Measurements from ENCODE around the gene SPPL2C. TPM values are rescaled to one million over a fixed set of nuclear protein-coding genes. Genes with fewer than 3 reads are reported as not detected.

SPPL2C gene
- total RNA-seq, 1 experiment from 2014 or later, result not detected

DNA sequence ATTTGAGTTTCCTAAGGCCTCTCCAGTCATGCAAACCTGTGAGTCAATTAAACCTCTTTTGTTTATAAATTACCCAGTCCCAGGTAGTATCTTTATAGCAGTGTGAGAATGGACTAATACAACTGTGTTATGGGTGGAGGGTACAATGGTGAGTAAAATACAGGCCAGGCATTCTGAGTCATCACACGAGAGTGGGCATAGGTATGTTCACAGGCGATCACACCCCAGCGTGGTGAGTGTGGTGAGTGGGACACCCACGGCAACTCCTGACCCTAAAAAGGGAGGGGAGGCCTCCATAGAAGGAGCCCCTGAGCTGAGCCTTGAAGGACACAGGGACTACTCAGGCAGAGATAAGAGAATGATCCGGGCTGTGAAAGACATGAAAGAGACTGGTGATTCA lies 27.0 kb downstream of the SPPL2C start:
- BruUV-seq (replicated peaks), result no TSS peak
- Mint-ChIP-seq H3K4me3 (ENCODE audit: unreplicated experiment) (no peak overlapping the region), H3K27me3 (ENCODE audit: insufficient read depth, unreplicated experiment) (peaks cover 5% of the 10 kb centered on the region), H3K4me1 (ENCODE audit: low read depth, unreplicated experiment) (no peaks in the 10 kb centered on the region), H3K36me3 (ENCODE audit: insufficient read depth, unreplicated experiment) (no peaks in the 10 kb centered on the region), H3K27ac (ENCODE audit: unreplicated experiment) (no peak overlapping the region), H3K9me3 (ENCODE audit: unreplicated experiment) (no peaks in the 10 kb centered on the region)
- no peak for TF ChIP-seq CTCF (IDR thresholded peaks at IDR 0.05; ENCODE audit: insufficient read depth in 1 of 2, low read depth in 1 of 2, low read length in 1 of 2, severe bottlenecking in 1 of 2, unreplicated experiment in 1 of 2)
- Histone ChIP-seq H3K27me3 (replicated peaks; ENCODE audit: control insufficient read depth, insufficient read depth, low read length) (no peaks in the 10 kb centered on the region), H3K36me3 (ENCODE audit: control insufficient read depth, insufficient read depth, low read length) (no peaks in the 10 kb centered on the region), H3K9me3 (no peaks in the 10 kb centered on the region), H3K4me1 (no peaks in the 10 kb centered on the region), H3K4me3 (ENCODE audit: low read depth, low read length) (no peak overlapping the region)
- no peak for DNase-seq
- ChIA-PET POLR2A (no interaction called here), CTCF (no interaction called here)
- intact Hi-C loops (cut with micrococcal nuclease; ENCODE audit: unreplicated experiment), result no loop called here

GRCh38 chr17:45873728-45874127 lies 29.0 kb downstream of the SPPL2C start:
- H3K4me1 Mint-ChIP-seq (ENCODE audit: low read depth, unreplicated experiment), result no peaks in the 10 kb centered on the region
- Histone ChIP-seq H3K4me1 (no peaks in the 10 kb centered on the region), H3K36me3 (ENCODE audit: control insufficient read depth, insufficient read depth, low read length) (no peaks in the 10 kb centered on the region), H3K4me3 (ENCODE audit: low read depth, low read length) (no peak overlapping the region), H3K27me3 (replicated peaks; ENCODE audit: control insufficient read depth, insufficient read depth, low read length) (no peaks in the 10 kb centered on the region), H3K9me3 (no peaks in the 10 kb centered on the region)
- no peak overlapping the region for H3K4me3 Mint-ChIP-seq (ENCODE audit: unreplicated experiment)
- BruUV-seq (replicated peaks), result no TSS peak
- DNase-seq, result no peak
- POLR2A ChIA-PET, result no interaction called here
- no peak overlapping the region for H3K27ac Mint-ChIP-seq (ENCODE audit: unreplicated experiment)
- TF ChIP-seq CTCF (IDR thresholded peaks at IDR 0.05; ENCODE audit: insufficient read depth in 1 of 2, low read depth in 1 of 2, low read length in 1 of 2, severe bottlenecking in 1 of 2, unreplicated experiment in 1 of 2), result no peak
- H3K36me3 Mint-ChIP-seq (ENCODE audit: insufficient read depth, unreplicated experiment), result no peaks in the 10 kb centered on the region
- H3K27me3 Mint-ChIP-seq (ENCODE audit: insufficient read depth, unreplicated experiment), result peaks cover 10% of the 10 kb centered on the region
- CTCF ChIA-PET, result interaction anchor here (0.6 kb wide), 1 partner anchor 152 kb away, joined by 3 read pairs; no protein-coding TSS in a partner anchor
- H3K9me3 Mint-ChIP-seq (ENCODE audit: unreplicated experiment), result no peaks in the 10 kb centered on the region
- intact Hi-C loops (cut with micrococcal nuclease; ENCODE audit: unreplicated experiment), result no loop called here

- no peaks in the 10 kb centered on the region for H3K4me1 ChIP-seq
- no peak overlapping the region for H3K4me3 ChIP-seq (ENCODE audit: low read depth, low read length)
- no peaks in the 10 kb centered on the region for H3K4me1 Mint-ChIP-seq (ENCODE audit: low read depth, unreplicated experiment)
- peaks cover 10% of the 10 kb centered on the region for H3K27me3 Mint-ChIP-seq (ENCODE audit: insufficient read depth, unreplicated experiment)
- no peak for DNase-seq
- no peaks in the 10 kb centered on the region for H3K9me3 Mint-ChIP-seq (ENCODE audit: unreplicated experiment)
- CTCF ChIA-PET, result interaction anchor here (0.6 kb wide), 1 partner anchor 152 kb away, joined by 3 read pairs; no protein-coding TSS in a partner anchor
- intact Hi-C loops (cut with micrococcal nuclease; ENCODE audit: unreplicated experiment), result no loop called here
- no peaks in the 10 kb centered on the region for H3K36me3 ChIP-seq (ENCODE audit: control insufficient read depth, insufficient read depth, low read length)
- H3K4me3 Mint-ChIP-seq (ENCODE audit: unreplicated experiment), result no peak overlapping the region
- no peaks in the 10 kb centered on the region for H3K9me3 ChIP-seq
- POLR2A ChIA-PET, result no interaction called here
- H3K36me3 Mint-ChIP-seq (ENCODE audit: insufficient read depth, unreplicated experiment), result no peaks in the 10 kb centered on the region
- BruUV-seq (replicated peaks), result no TSS peak
- H3K27me3 ChIP-seq (replicated peaks; ENCODE audit: control insufficient read depth, insufficient read depth, low read length), result no peaks in the 10 kb centered on the region
- TF ChIP-seq CTCF (IDR thresholded peaks at IDR 0.05; ENCODE audit: insufficient read depth in 1 of 2, low read depth in 1 of 2, low read length in 1 of 2, severe bottlenecking in 1 of 2, unreplicated experiment in 1 of 2), result no peak
- no peak overlapping the region for H3K27ac Mint-ChIP-seq (ENCODE audit: unreplicated experiment)
Measured at GRCh38 chr17:45874151-45874550, 29.5 kb downstream of the SPPL2C start.

Measured in Caco-2 (cell line).